Mammary epithelial cell (primary cell): ENCODE results near the gene ABCB8.

ENCODE experiments used
- CTCF ChIP-seq, 2 donors: IDR thresholded peaks in 1 of 2; conservative IDR thresholded peaks in 1 of 2; 2 replicates each; pipeline ENCODE4 v1.5.1; 2011 to 2012; ENCODE audit warnings: inconsistent platforms in 2 of 2, low read length in 2 of 2, mild to moderate bottlenecking in 2 of 2, control low read depth in 1 of 2, low read depth in 1 of 2; ENCODE audit not compliant: insufficient read depth in 1 of 2; ENCODE audit errors: extremely low read depth in 1 of 2
- EZH2 ChIP-seq: IDR thresholded peaks from 2 replicates; pipeline ENCODE4 v1.6.1; 2012; ENCODE audit warnings: low read length, inconsistent platforms, borderline replicate concordance

DNA sequence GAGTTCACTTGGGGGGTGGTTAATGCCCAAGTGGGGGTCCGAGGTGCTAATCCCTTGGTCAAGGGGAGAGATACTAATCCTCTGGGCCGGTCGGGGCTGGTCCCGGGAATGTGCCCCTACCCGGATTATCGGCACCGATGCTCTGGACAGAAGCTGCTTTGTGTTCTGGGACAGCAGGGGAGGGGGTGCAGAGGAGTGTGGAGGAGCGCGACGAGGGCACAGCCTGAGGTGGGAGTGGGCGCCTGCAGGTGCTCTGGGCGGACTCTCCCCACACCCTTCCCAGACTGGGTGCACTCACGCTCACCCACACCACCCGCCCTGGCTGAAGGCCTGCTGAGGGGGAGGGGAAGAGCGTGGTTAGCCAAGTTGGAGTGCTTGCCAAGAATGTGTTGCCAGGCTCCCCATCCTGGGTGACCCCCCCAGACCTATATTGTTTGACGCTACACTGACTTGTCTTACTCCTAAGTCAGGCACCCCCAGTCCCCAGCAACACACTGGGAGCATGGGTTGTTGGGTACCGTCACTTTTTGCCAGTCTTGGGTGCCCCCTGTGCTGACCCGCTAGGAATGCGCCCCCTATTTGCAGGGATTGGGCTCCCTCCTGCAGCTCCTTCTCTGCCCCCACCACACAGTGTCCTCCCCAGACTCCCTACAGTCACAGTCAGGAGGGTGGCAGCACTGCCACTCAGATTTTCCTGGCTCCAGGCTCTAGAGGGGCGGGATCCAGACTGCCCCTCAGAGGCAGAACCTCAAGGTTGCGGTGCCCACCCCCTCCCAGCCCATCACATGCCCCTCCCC is 32.4 kb downstream of the ABCB8 start:
- TF ChIP-seq CTCF (conservative IDR thresholded peaks at IDR 0.05 in 1 of 2, IDR thresholded peaks at IDR 0.05 in 1 of 2; ENCODE audit: extremely low read depth in 1 of 2, insufficient read depth in 1 of 2, low read depth in 1 of 2, low read length in 2 of 2) (no peak), EZH2 (no peak)
